Measurements from ENCODE around the gene INTS1. TPM values are rescaled to one million over a fixed set of nuclear protein-coding genes. Genes with fewer than 3 reads are reported as not detected.

INTS1 gene
- total RNA-seq, 2 experiments from 2014 or later, result 91.0 to 91.5 TPM

- Histone ChIP-seq H3K4me3 (ENCODE audit: low read length) (no peak overlapping the region), H3K36me3 (ENCODE audit: insufficient read depth, low read length) (no peaks in the 10 kb centered on the region), H3K9me3 (ENCODE audit: control insufficient read depth in 1 of 2, insufficient read depth in 1 of 2, low read length in 2 of 2) (no peaks in the 10 kb centered on the region), H3K4me1 (ENCODE audit: insufficient read depth, low read length) (peaks cover 9% of the 10 kb centered on the region), H3K27ac (ENCODE audit: low read depth in 1 of 2, low read length in 2 of 2) (no peak overlapping the region), H3K27me3 (ENCODE audit: control insufficient read depth in 1 of 2, insufficient read depth in 2 of 2, low read length in 2 of 2) (peaks cover 0 to 11% of the 10 kb centered on the region in 2 experiments)
- Mint-ChIP-seq H3K27me3 (peaks cover 5% of the 10 kb centered on the region), H3K36me3 (ENCODE audit: low read depth) (no peaks in the 10 kb centered on the region), H3K9me3 (no peaks in the 10 kb centered on the region), H3K27ac (no peak overlapping the region), H3K4me3 (no peak overlapping the region), H3K4me1 (ENCODE audit: low read depth) (peaks cover 5% of the 10 kb centered on the region)
- intact Hi-C loops (cut with DNase I, micrococcal nuclease), result loop anchor here in 1 of 2 experiments (5.0 kb wide), 1 partner anchor 239 kb away; no protein-coding TSS in a partner anchor
- CTCF ChIA-PET, result no interaction called here
- DNase-seq (no peak), ATAC-seq (ENCODE audit: poor library complexity) (no peak)
- TF ChIP-seq CTCF (IDR thresholded peaks at IDR 0.05), result no peak
- POLR2A ChIA-PET, result no interaction called here
These were observed 73.0 kb downstream of the INTS1 start for GRCh38 chr7:1431226-1431625.

DNA sequence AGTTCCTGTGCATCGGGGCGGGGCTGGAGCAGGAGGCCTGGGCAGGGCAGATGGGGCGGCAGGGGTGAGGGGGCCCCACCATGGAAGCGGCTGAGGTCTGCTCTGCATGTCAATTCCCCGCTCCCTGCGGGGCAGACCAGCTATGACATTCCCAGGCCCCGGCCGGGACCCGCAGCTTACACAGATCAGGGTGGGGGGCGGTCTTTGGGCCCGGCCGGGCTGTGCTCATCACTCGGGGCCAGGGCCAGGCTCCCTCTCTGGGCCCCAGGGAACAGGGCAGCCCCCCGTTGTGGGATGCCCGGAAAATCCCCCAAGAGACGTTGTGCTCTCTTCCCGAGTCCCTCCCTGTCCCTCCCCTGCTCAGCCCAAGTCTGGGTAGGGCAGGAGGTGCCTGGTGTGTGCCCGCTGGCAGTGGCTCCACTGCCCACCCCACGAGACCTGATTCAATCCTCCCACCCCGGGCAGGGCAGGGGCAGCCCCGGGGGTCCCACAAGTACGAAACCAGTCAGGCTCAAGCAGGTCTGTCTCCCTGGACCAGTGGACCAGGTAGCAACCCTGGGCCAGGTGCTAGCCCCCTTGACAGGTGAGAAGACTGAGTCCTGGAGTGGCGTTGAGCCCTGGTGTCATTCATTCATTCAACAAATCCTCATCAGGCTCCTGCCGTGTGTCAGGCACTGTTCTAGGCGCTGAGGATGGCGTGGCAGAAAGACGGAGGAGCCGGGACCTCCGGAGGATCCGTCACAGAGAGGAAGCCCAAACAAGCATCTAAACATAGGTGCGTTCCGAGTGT is 73.9 kb downstream of the INTS1 start:
- Histone ChIP-seq H3K36me3 (ENCODE audit: insufficient read depth, low read length) (no peaks in the 10 kb centered on the region), H3K4me1 (ENCODE audit: insufficient read depth, low read length) (peaks cover 9% of the 10 kb centered on the region), H3K9me3 (ENCODE audit: control insufficient read depth in 1 of 2, insufficient read depth in 1 of 2, low read length in 2 of 2) (no peaks in the 10 kb centered on the region), H3K4me3 (ENCODE audit: low read length) (no peak overlapping the region), H3K27ac (ENCODE audit: low read depth in 1 of 2, low read length in 2 of 2) (no peak overlapping the region), H3K27me3 (ENCODE audit: control insufficient read depth in 1 of 2, insufficient read depth in 2 of 2, low read length in 2 of 2) (peaks cover 0 to 11% of the 10 kb centered on the region in 2 experiments)
- H3K9me3 Mint-ChIP-seq, result no peaks in the 10 kb centered on the region
- ChIA-PET CTCF (no interaction called here), POLR2A (no interaction called here)
- no peak overlapping the region for H3K27ac Mint-ChIP-seq
- intact Hi-C loops (cut with DNase I, micrococcal nuclease), result loop anchor here in 1 of 2 experiments (5.0 kb wide), 1 partner anchor 238 kb away; no protein-coding TSS in a partner anchor
- TF ChIP-seq CTCF (IDR thresholded peaks at IDR 0.05), result no peak
- ATAC-seq (ENCODE audit: poor library complexity), result no peak
- H3K4me3 Mint-ChIP-seq, result no peak overlapping the region
- peaks cover 9% of the 10 kb centered on the region for H3K27me3 Mint-ChIP-seq
- H3K36me3 Mint-ChIP-seq (ENCODE audit: low read depth), result no peaks in the 10 kb centered on the region
- H3K4me1 Mint-ChIP-seq (ENCODE audit: low read depth), result peaks cover 5% of the 10 kb centered on the region
- DNase-seq, result no peak

DNA sequence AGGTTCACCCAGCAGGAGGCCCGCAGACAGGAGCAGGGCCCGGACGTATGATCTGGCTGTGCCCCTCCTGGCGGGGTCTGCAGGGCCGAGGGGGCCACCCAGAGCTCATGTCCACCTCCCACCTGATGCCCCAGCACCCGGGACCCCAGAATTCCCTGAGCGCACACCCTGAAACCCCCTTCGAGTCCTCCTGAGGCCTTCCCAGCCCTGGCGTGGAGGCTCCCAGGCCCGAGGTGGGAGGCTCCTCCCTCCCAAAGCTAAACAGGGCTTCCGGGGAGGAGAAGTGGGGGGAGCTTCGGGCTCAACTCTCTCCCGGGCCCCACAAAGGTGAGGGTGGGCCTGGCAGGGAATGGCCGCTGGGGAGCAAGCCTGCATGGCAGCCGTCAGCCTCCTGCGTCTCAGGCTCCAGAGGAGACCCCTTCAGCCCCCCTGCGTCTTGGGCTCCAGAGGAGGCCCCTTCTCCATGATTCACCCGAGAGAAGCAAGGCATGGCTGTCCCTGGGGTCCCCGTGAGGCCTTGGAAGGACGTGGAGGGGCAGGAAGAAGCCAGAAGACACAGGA is 75.2 kb downstream of the INTS1 start:
- H3K36me3 Mint-ChIP-seq (ENCODE audit: low read depth), result no peaks in the 10 kb centered on the region
- Histone ChIP-seq H3K27ac (ENCODE audit: low read depth in 1 of 2, low read length in 2 of 2) (no peak overlapping the region), H3K36me3 (ENCODE audit: insufficient read depth, low read length) (no peaks in the 10 kb centered on the region), H3K9me3 (ENCODE audit: control insufficient read depth in 1 of 2, insufficient read depth in 1 of 2, low read length in 2 of 2) (no peaks in the 10 kb centered on the region), H3K4me1 (ENCODE audit: insufficient read depth, low read length) (peaks cover 9% of the 10 kb centered on the region), H3K27me3 (ENCODE audit: control insufficient read depth in 1 of 2, insufficient read depth in 2 of 2, low read length in 2 of 2) (peaks cover 0 to 11% of the 10 kb centered on the region in 2 experiments), H3K4me3 (ENCODE audit: low read length) (no peak overlapping the region)
- ChIA-PET CTCF (no interaction called here), POLR2A (no interaction called here)
- H3K9me3 Mint-ChIP-seq, result no peaks in the 10 kb centered on the region
- ATAC-seq (ENCODE audit: poor library complexity), result no peak
- TF ChIP-seq CTCF (IDR thresholded peaks at IDR 0.05), result no peak
- H3K4me3 Mint-ChIP-seq, result no peak overlapping the region
- peaks cover 5% of the 10 kb centered on the region for H3K4me1 Mint-ChIP-seq (ENCODE audit: low read depth)
- no peak overlapping the region for H3K27ac Mint-ChIP-seq
- intact Hi-C loops (cut with DNase I, micrococcal nuclease), result no loop called here
- DNase-seq, result no peak
- H3K27me3 Mint-ChIP-seq, result peaks cover 13% of the 10 kb centered on the region
